ENCODE data around the gene LEKR1.
A peak's percentile ranks its signal among the peaks of the same experiment; 100 is the strongest.
"Not testable (repeated sequence)": the region's sequence is repeated elsewhere in the genome, so short reads cannot be mapped to it uniquely, and the experiment has no call there.

The LEKR1 gene

GRCh38 chr3:156820692-156821080, 5.5 kb upstream of the LEKR1 start:
- Histone ChIP-seq H3K36me3 (ENCODE audit: low read depth) (no peaks in the 10 kb centered on the region), H3K27me3 (ENCODE audit: insufficient read depth, poor library complexity, severe bottlenecking) (no peaks in the 10 kb centered on the region), H3K4me1 (ENCODE audit: insufficient read depth, poor library complexity, severe bottlenecking) (peaks cover 49% of the 10 kb centered on the region), H3K4me3 (ENCODE audit: severe bottlenecking) (no peak overlapping the region), H3K27ac (ENCODE audit: poor library complexity, severe bottlenecking) (peak overlapping the region; percentile 99), H3K9me3 (ENCODE audit: severe bottlenecking) (no peaks in the 10 kb centered on the region)
- no peak for ATAC-seq (ENCODE audit: low read depth)
- TF ChIP-seq CTCF (IDR thresholded peaks at IDR 0.05; ENCODE audit: poor library complexity, severe bottlenecking), result no peak
- DNase-seq (ENCODE audit: low spot score), result no peak

GRCh38 chr3:156822626-156823260, 3.4 kb upstream of the LEKR1 start:
- Histone ChIP-seq H3K27ac (ENCODE audit: poor library complexity, severe bottlenecking) (peak overlapping the region; percentile 99), H3K4me1 (ENCODE audit: insufficient read depth, poor library complexity, severe bottlenecking) (peaks cover 48% of the 10 kb centered on the region)
- H3K9me3 ChIP-seq (ENCODE audit: severe bottlenecking); H3K27me3 ChIP-seq (ENCODE audit: insufficient read depth, poor library complexity, severe bottlenecking); ATAC-seq (ENCODE audit: low read depth); H3K36me3 ChIP-seq (ENCODE audit: low read depth); DNase-seq (ENCODE audit: low spot score); H3K4me3 ChIP-seq (ENCODE audit: severe bottlenecking): not testable (repeated sequence)

GRCh38 chr3:156825795-156826143, 384 bp upstream of the LEKR1 start:
- Histone ChIP-seq H3K4me1 (ENCODE audit: insufficient read depth, poor library complexity, severe bottlenecking) (peaks cover 25% of the 10 kb centered on the region), H3K36me3 (ENCODE audit: low read depth) (no peaks in the 10 kb centered on the region), H3K27me3 (ENCODE audit: insufficient read depth, poor library complexity, severe bottlenecking) (no peaks in the 10 kb centered on the region), H3K27ac (ENCODE audit: poor library complexity, severe bottlenecking) (peak overlapping the region; percentile 99), H3K9me3 (ENCODE audit: severe bottlenecking) (no peaks in the 10 kb centered on the region), H3K4me3 (ENCODE audit: severe bottlenecking) (peak overlapping the region; percentile 41)
- no peak for DNase-seq (ENCODE audit: low spot score)
- TF ChIP-seq CTCF (IDR thresholded peaks at IDR 0.05; ENCODE audit: poor library complexity, severe bottlenecking), result no peak
- peak; percentile 57; the same call in 2 of the 3 replicates for ATAC-seq (ENCODE audit: low read depth)

- ATAC-seq (ENCODE audit: low read depth), result no peak
- Histone ChIP-seq H3K4me3 (ENCODE audit: severe bottlenecking) (peak overlapping the region; percentile 41), H3K36me3 (ENCODE audit: low read depth) (no peaks in the 10 kb centered on the region), H3K9me3 (ENCODE audit: severe bottlenecking) (no peaks in the 10 kb centered on the region), H3K27ac (ENCODE audit: poor library complexity, severe bottlenecking) (peak overlapping the region; percentile 99), H3K4me1 (ENCODE audit: insufficient read depth, poor library complexity, severe bottlenecking) (peaks cover 25% of the 10 kb centered on the region), H3K27me3 (ENCODE audit: insufficient read depth, poor library complexity, severe bottlenecking) (no peaks in the 10 kb centered on the region)
- DNase-seq (ENCODE audit: low spot score), result no peak
- no peak for TF ChIP-seq CTCF (IDR thresholded peaks at IDR 0.05; ENCODE audit: poor library complexity, severe bottlenecking)
Observed at GRCh38 chr3:156826896-156827882, 1.0 kb downstream of the LEKR1 start.

GRCh38 chr3:156831006-156831405, 4.9 kb downstream of the LEKR1 start:
- no peak for TF ChIP-seq CTCF (IDR thresholded peaks at IDR 0.05; ENCODE audit: poor library complexity, severe bottlenecking)
- Histone ChIP-seq H3K9me3 (ENCODE audit: severe bottlenecking) (no peaks in the 10 kb centered on the region), H3K4me3 (ENCODE audit: severe bottlenecking) (no peak overlapping the region), H3K27me3 (ENCODE audit: insufficient read depth, poor library complexity, severe bottlenecking) (no peaks in the 10 kb centered on the region), H3K36me3 (ENCODE audit: low read depth) (no peaks in the 10 kb centered on the region), H3K27ac (ENCODE audit: poor library complexity, severe bottlenecking) (no peak overlapping the region), H3K4me1 (ENCODE audit: insufficient read depth, poor library complexity, severe bottlenecking) (peaks cover 11% of the 10 kb centered on the region)
- DNase-seq (ENCODE audit: low spot score) (no peak), ATAC-seq (ENCODE audit: low read depth) (no peak)

Measured in RWPE2 (cell line).